ENCODE measurements around the gene CYP39A1.

DNA sequence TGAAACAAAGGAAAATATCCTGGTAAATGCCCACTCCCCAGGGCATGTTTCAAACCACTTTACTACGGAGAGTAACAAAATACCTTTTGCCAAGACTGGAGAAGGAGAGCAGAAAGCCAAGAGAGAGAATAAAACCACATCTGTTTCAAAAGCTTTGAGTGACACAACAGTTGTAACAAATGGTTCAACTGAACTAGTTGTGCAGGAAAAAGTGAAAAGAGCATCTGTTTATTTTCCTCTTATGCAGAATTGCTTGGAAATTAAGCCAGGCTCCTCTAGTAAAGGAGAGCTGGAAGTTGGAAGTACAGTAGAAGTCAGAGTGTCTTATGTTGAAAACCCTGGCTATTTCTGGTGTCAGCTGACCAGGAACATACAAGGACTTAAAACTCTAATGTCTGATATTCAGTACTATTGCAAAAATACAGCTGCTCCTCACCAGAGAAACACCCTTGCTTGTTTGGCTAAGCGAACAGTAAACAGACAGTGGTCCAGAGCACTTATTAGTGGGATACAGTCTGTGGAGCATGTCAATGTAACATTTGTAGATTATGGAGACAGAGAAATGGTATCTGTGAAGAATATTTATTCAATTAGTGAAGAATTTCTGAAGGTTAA, 37.6 kb upstream of the CYP39A1 start:
- TF ChIP-seq POLR2A (IDR thresholded peaks at IDR 0.05): no peak
- TF ChIP-seq, protein P1, sequence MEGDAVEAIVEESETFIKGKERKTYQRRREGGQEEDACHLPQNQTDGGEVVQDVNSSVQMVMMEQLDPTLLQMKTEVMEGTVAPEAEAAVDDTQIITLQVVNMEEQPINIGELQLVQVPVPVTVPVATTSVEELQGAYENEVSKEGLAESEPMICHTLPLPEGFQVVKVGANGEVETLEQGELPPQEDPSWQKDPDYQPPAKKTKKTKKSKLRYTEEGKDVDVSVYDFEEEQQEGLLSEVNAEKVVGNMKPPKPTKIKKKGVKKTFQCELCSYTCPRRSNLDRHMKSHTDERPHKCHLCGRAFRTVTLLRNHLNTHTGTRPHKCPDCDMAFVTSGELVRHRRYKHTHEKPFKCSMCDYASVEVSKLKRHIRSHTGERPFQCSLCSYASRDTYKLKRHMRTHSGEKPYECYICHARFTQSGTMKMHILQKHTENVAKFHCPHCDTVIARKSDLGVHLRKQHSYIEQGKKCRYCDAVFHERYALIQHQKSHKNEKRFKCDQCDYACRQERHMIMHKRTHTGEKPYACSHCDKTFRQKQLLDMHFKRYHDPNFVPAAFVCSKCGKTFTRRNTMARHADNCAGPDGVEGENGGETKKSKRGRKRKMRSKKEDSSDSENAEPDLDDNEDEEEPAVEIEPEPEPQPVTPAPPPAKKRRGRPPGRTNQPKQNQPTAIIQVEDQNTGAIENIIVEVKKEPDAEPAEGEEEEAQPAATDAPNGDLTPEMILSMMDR (IDR thresholded peaks at IDR 0.05): no peak
